ENCODE results near the gene CDHR4.

- no peak for TF ChIP-seq POLR2A (IDR thresholded peaks at IDR 0.05)
- no peak for TF ChIP-seq CTCF (IDR thresholded peaks at IDR 0.05)
Measured at GRCh38 chr3:49801160-49801559, 1.5 kb upstream of the CDHR4 start.

Measured in heart left ventricle (tissue), 13 donors.